Activated CD4-positive, alpha-beta T cell treated with anti-CD3 and anti-CD28 coated beads for 36 hours (primary cell): ENCODE measurements around the gene SMURF2. TPM values are rescaled to one million over a fixed set of nuclear protein-coding genes. Genes with fewer than 3 reads are reported as not detected.

ENCODE experiments used
- ATAC-seq: fragments of 200-7000 bp; cut with Tn5 transposase; one replicate; pipeline ENCODE4 v1.10.0; 2021; ENCODE audit warnings: mild to moderate bottlenecking, moderate library complexity
- CTCF ChIA-PET: fragments of 350-600 bp; sonication (Branson Sonifier 250); formaldehyde crosslinking; loops from one replicate; lab custom pipeline; 2021; ENCODE audit warnings: antibody characterized with exemption; lab: Charles Lee
- POLR2A ChIA-PET: fragments of 350-600 bp; sonication (Branson Sonifier 250); formaldehyde crosslinking; loops from one replicate; lab custom pipeline; 2021; ENCODE audit warnings: antibody characterized with exemption, inconsistent platforms; lab: Charles Lee
- DNase-seq: peaks from one replicate; pipeline ENCODE4 v3.0.0-alpha.2; 2020
- H3K27ac Mint-ChIP-seq: one replicate; pipeline ENCODE4 v1.8.0; 2021; ENCODE audit warnings: mixed read lengths
- H3K27me3 Mint-ChIP-seq: one replicate; pipeline ENCODE4 v1.8.0; 2021; ENCODE audit warnings: mixed read lengths
- H3K36me3 Mint-ChIP-seq: one replicate; pipeline ENCODE4 v1.8.0; 2021; ENCODE audit warnings: low read depth, mixed read lengths
- H3K4me1 Mint-ChIP-seq: one replicate; pipeline ENCODE4 v1.8.0; 2021; ENCODE audit warnings: mixed read lengths
- H3K4me3 Mint-ChIP-seq: one replicate; pipeline ENCODE4 v1.8.0; 2021; ENCODE audit warnings: mild to moderate bottlenecking, moderate library complexity, mixed read lengths
- H3K9me3 Mint-ChIP-seq: one replicate; pipeline ENCODE4 v1.8.0; 2021; ENCODE audit warnings: low read depth, mixed read lengths
- intact Hi-C, 2 experiments: fragments of 100-400 bp; cut with DNase I in 1 of 2; cut with micrococcal nuclease in 1 of 2; formaldehyde crosslinking; loops; one replicate each; pipeline versions ENCODE4 v1.14.2 to v1.15.1; 2022 to 2024; cut with DNase I, micrococcal nuclease
- total RNA-seq, 2 experiments: library from RNA; stranded (reverse); gene quantifications; one replicate each; pipeline ENCODE4 v1.2.3, GENCODE V29; 2021

SMURF2 gene
- total RNA-seq, 2 experiments from 2014 or later, result 13.9 to 15.0 TPM

GRCh38 chr17:64651889-64652288 lies 10.2 kb downstream of the SMURF2 start:
- Mint-ChIP-seq H3K27me3 (no peaks in the 10 kb centered on the region), H3K4me1 (peaks cover 40% of the 10 kb centered on the region), H3K9me3 (peaks cover 6% of the 10 kb centered on the region), H3K36me3 (peaks cover 20% of the 10 kb centered on the region), H3K27ac (peak overlapping the region; percentile 42), H3K4me3 (no peak overlapping the region)
- ChIA-PET POLR2A (interaction anchor here (1.6 kb wide), 1 partner anchor 147 kb away, joined by 4 read pairs; no protein-coding TSS in a partner anchor), CTCF (interaction anchor here (0.8 to 2.0 kb wide), 3 partner anchors 11 to 361 kb away, joined by 3 to 8 read pairs (median 7); no protein-coding TSS in a partner anchor)
- intact Hi-C loops, result no loop called here
- ATAC-seq (no peak), DNase-seq (no peak)

GRCh38 chr17:64648234-64648633 lies 13.9 kb downstream of the SMURF2 start:
- intact Hi-C loops, result loop anchor here (2.0 to 10.0 kb wide), 6 partner anchors 39 to 326 kb away; partner anchors contain the start of gene POLG2 (in 1 of the 2)
- POLR2A ChIA-PET, result no interaction called here
- peak overlapping the region; percentile 89 for H3K27ac Mint-ChIP-seq
- CTCF ChIA-PET, result interaction anchor here (0.6 to 5.6 kb wide), 9 partner anchors 67 to 627 kb away, joined by 3 to 41 read pairs (median 7); no protein-coding TSS in a partner anchor
- H3K4me3 Mint-ChIP-seq, result no peak overlapping the region
- H3K36me3 Mint-ChIP-seq, result peaks cover 8% of the 10 kb centered on the region
- H3K9me3 Mint-ChIP-seq, result no peaks in the 10 kb centered on the region
- DNase-seq (no peak), ATAC-seq (no peak)
- peaks cover 37% of the 10 kb centered on the region for H3K4me1 Mint-ChIP-seq
- H3K27me3 Mint-ChIP-seq, result no peaks in the 10 kb centered on the region

- H3K27me3 Mint-ChIP-seq, result no peaks in the 10 kb centered on the region
- H3K4me1 Mint-ChIP-seq, result peaks cover 32% of the 10 kb centered on the region
- DNase-seq, result no peak
- POLR2A ChIA-PET, result no interaction called here
- ATAC-seq, result no peak
- CTCF ChIA-PET, result interaction anchor here (0.6 to 5.6 kb wide), 9 partner anchors 21 to 626 kb away, joined by 3 to 41 read pairs (median 4); no protein-coding TSS in a partner anchor
- no peak overlapping the region for H3K4me3 Mint-ChIP-seq
- H3K9me3 Mint-ChIP-seq, result no peaks in the 10 kb centered on the region
- no peak overlapping the region for H3K27ac Mint-ChIP-seq
- peaks cover 8% of the 10 kb centered on the region for H3K36me3 Mint-ChIP-seq
- intact Hi-C loops, result loop anchor here (2.0 to 10.0 kb wide), 6 partner anchors 39 to 326 kb away; partner anchors contain the start of gene POLG2 (in 1 of the 2)
These were observed 14.3 kb downstream of the SMURF2 start for GRCh38 chr17:64647817-64648216.

GRCh38 chr17:64639516-64639915 lies 22.6 kb downstream of the SMURF2 start:
- H3K27ac Mint-ChIP-seq, result no peak overlapping the region
- ChIA-PET CTCF (interaction anchor here (0.5 to 1.4 kb wide), 4 partner anchors 10 to 318 kb away, joined by 3 to 6 read pairs (median 4); no protein-coding TSS in a partner anchor), POLR2A (interaction anchor here (0.6 kb wide), 1 partner anchor 102 kb away, joined by 3 read pairs; no protein-coding TSS in a partner anchor)
- H3K4me3 Mint-ChIP-seq, result no peak overlapping the region
- intact Hi-C loops, result no loop called here
- no peaks in the 10 kb centered on the region for H3K27me3 Mint-ChIP-seq
- H3K36me3 Mint-ChIP-seq, result peaks cover 9% of the 10 kb centered on the region
- no peak for ATAC-seq
- H3K9me3 Mint-ChIP-seq, result peaks cover 2% of the 10 kb centered on the region
- peaks cover 35% of the 10 kb centered on the region for H3K4me1 Mint-ChIP-seq
- DNase-seq, result no peak

- H3K36me3 Mint-ChIP-seq, result peaks cover 9% of the 10 kb centered on the region
- H3K4me1 Mint-ChIP-seq, result peaks cover 43% of the 10 kb centered on the region
- H3K4me3 Mint-ChIP-seq, result no peak overlapping the region
- peaks cover 2% of the 10 kb centered on the region for H3K9me3 Mint-ChIP-seq
- DNase-seq, result no peak
- intact Hi-C loops, result no loop called here
- H3K27me3 Mint-ChIP-seq, result no peaks in the 10 kb centered on the region
- CTCF ChIA-PET, result interaction anchor here (0.6 to 1.6 kb wide), 7 partner anchors 9 to 218 kb away, joined by 3 to 6 read pairs (median 4); no protein-coding TSS in a partner anchor
- H3K27ac Mint-ChIP-seq, result no peak overlapping the region
- POLR2A ChIA-PET, result no interaction called here
- ATAC-seq, result no peak
These were observed 23.4 kb downstream of the SMURF2 start for GRCh38 chr17:64638552-64639203.

- peak; percentile 79 for ATAC-seq
These were observed 26.3 kb downstream of the SMURF2 start for GRCh38 chr17:64635647-64636305.

GRCh38 chr17:64634218-64634617 lies 27.9 kb downstream of the SMURF2 start:
- Mint-ChIP-seq H3K4me1 (peaks cover 60% of the 10 kb centered on the region), H3K36me3 (peaks cover 7% of the 10 kb centered on the region), H3K4me3 (no peak overlapping the region), H3K27ac (peak overlapping the region; percentile 69), H3K27me3 (no peaks in the 10 kb centered on the region), H3K9me3 (peaks cover 2% of the 10 kb centered on the region)
- CTCF ChIA-PET, result interaction anchor here (0.7 to 1.3 kb wide), 5 partner anchors 13 to 143 kb away, joined by 3 read pairs; no protein-coding TSS in a partner anchor
- DNase-seq, result no peak
- POLR2A ChIA-PET, result interaction anchor here (0.8 kb wide), 2 partner anchors 11 to 128 kb away, joined by 3 to 4 read pairs; partner anchors contain the start of genes CEP95 and DDX5
- ATAC-seq, result peak; percentile 78
- intact Hi-C loops, result loop anchor here (1.0 to 2.0 kb wide), 3 partner anchors 25 to 128 kb away; partner anchors contain the start of genes CEP95 (in 1 of the 2) and DDX5 (in 1 of the 2)

More at GRCh38 chr17:64635647-64636305, 26.3 kb downstream of the SMURF2 start:
- Mint-ChIP-seq H3K27ac (peak overlapping the region; percentile 79), H3K9me3 (peaks cover 2% of the 10 kb centered on the region), H3K4me1 (peaks cover 54% of the 10 kb centered on the region), H3K36me3 (peaks cover 7% of the 10 kb centered on the region), H3K27me3 (no peaks in the 10 kb centered on the region), H3K4me3 (no peak overlapping the region)
- peak; percentile 29 for DNase-seq
- intact Hi-C loops, result loop anchor here (1.0 to 2.0 kb wide), 6 partner anchors 14 to 62 kb away; no protein-coding TSS in a partner anchor
- ChIA-PET POLR2A (interaction anchor here (0.6 kb wide), 1 partner anchor 134 kb away, joined by 3 read pairs; no protein-coding TSS in a partner anchor), CTCF (interaction anchor here (0.6 to 1.6 kb wide), 3 partner anchors 13 to 258 kb away, joined by 3 read pairs; no protein-coding TSS in a partner anchor)

- intact Hi-C loops, result no loop called here
- Mint-ChIP-seq H3K36me3 (peaks cover 6% of the 10 kb centered on the region), H3K9me3 (peaks cover 2% of the 10 kb centered on the region), H3K27ac (no peak overlapping the region), H3K27me3 (no peaks in the 10 kb centered on the region), H3K4me3 (no peak overlapping the region), H3K4me1 (peaks cover 71% of the 10 kb centered on the region)
- ChIA-PET POLR2A (no interaction called here), CTCF (interaction anchor here (1.0 to 1.4 kb wide), 4 partner anchors 16 to 99 kb away, joined by 3 to 6 read pairs (median 4); no protein-coding TSS in a partner anchor)
- ATAC-seq, result no peak
- no peak for DNase-seq
These were observed 29.5 kb downstream of the SMURF2 start for GRCh38 chr17:64632606-64633005.

- intact Hi-C loops, result no loop called here
- peaks cover 76% of the 10 kb centered on the region for H3K4me1 Mint-ChIP-seq
- H3K27ac Mint-ChIP-seq, result no peak overlapping the region
- H3K27me3 Mint-ChIP-seq, result no peaks in the 10 kb centered on the region
- H3K9me3 Mint-ChIP-seq, result peaks cover 2% of the 10 kb centered on the region
- ATAC-seq, result no peak
- H3K4me3 Mint-ChIP-seq, result no peak overlapping the region
- no peak for DNase-seq
- ChIA-PET CTCF (interaction anchor here (1.0 to 1.4 kb wide), 3 partner anchors 17 to 59 kb away, joined by 3 to 4 read pairs (median 3); no protein-coding TSS in a partner anchor), POLR2A (no interaction called here)
- peaks cover 7% of the 10 kb centered on the region for H3K36me3 Mint-ChIP-seq
These were observed 29.9 kb downstream of the SMURF2 start for GRCh38 chr17:64632194-64632593.

- Mint-ChIP-seq H3K36me3 (peaks cover 10% of the 10 kb centered on the region), H3K4me3 (no peak overlapping the region), H3K27me3 (no peaks in the 10 kb centered on the region), H3K4me1 (peaks cover 73% of the 10 kb centered on the region), H3K27ac (no peak overlapping the region), H3K9me3 (peaks cover 2% of the 10 kb centered on the region)
- DNase-seq (no peak), ATAC-seq (no peak)
- ChIA-PET CTCF (interaction anchor here (0.6 to 1.5 kb wide), 9 partner anchors 9 to 134 kb away, joined by 3 to 4 read pairs (median 3); no protein-coding TSS in a partner anchor), POLR2A (no interaction called here)
- intact Hi-C loops, result no loop called here
These were observed 31.5 kb downstream of the SMURF2 start for GRCh38 chr17:64630309-64631223.
